DND-41 (cell line): ENCODE data around the gene CDCA7L.

ENCODE experiments used
- EZH2 ChIP-seq: IDR thresholded peaks from 3 replicates; pipeline ENCODE4 v1.6.1; 2012; ENCODE audit warnings: borderline replicate concordance, low read depth, mild to moderate bottlenecking, moderate library complexity, low read length, inconsistent platforms; ENCODE audit not compliant: severe bottlenecking
- TF ChIP-seq, protein P1 (sequence below): IDR thresholded peaks from 2 replicates; pipeline ENCODE4 v1.5.1; 2012; ENCODE audit warnings: borderline replicate concordance, low read length, moderate library complexity, mild to moderate bottlenecking; ENCODE audit not compliant: poor library complexity, severe bottlenecking; ENCODE audit errors: extremely low read depth

DNA sequence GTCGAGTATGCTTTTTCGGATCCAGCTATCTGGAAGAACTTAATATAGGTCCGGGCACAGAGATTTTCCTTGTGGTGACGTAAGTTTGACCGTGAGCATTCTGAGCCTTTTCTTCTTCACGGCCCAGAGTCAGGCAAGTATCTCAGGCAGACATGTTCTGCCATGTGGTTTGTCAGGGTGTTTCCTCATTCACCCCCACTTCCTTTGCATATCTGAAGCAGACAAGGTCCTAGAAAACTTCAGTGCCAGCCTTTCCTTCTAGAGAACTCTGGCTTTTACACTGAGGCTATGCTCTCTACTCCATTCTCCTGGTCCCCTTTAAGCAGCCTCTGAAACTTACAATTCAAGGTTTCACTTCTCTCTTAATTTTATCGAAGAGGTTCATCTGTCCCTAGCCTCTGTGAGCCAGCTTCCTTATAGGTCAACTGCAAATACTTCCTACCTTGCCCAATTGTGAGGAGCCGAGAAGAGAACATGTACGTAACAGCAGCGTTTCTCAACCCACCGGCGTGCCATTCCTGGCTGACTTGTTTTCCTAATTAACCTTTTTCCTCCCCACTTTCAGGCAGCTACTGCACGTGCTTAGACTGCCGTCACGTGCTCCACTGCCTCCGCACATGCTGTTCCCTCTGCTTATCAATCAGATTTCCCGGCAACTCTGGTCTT, 47.3 kb downstream of the CDCA7L start:
- TF ChIP-seq, protein P1, sequence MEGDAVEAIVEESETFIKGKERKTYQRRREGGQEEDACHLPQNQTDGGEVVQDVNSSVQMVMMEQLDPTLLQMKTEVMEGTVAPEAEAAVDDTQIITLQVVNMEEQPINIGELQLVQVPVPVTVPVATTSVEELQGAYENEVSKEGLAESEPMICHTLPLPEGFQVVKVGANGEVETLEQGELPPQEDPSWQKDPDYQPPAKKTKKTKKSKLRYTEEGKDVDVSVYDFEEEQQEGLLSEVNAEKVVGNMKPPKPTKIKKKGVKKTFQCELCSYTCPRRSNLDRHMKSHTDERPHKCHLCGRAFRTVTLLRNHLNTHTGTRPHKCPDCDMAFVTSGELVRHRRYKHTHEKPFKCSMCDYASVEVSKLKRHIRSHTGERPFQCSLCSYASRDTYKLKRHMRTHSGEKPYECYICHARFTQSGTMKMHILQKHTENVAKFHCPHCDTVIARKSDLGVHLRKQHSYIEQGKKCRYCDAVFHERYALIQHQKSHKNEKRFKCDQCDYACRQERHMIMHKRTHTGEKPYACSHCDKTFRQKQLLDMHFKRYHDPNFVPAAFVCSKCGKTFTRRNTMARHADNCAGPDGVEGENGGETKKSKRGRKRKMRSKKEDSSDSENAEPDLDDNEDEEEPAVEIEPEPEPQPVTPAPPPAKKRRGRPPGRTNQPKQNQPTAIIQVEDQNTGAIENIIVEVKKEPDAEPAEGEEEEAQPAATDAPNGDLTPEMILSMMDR, result no peak
- TF ChIP-seq EZH2, result no peak
